ENCODE data around the gene ARHGAP28.

DNA sequence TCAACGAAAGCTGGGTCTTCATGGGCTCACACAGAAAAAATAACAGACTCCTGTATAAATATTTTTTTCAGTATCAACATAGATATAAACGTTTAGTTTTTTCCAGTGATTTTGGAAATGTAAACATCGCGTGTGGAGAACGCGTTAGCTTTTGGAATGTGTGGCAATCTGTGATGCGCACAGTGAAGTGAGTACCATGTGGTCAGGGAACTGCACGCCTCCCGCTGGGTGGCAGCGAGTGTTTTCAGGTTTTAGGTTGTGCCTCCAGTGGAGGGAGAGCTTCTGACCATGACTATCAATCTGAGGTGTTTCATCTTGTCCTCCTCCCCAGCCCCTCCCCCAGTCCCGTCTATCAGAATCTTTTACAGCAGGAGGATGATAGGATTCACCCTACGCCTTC lies 127.8 kb downstream of the ARHGAP28 start:
- TF ChIP-seq POLR2A (IDR thresholded peaks at IDR 0.05) (no peak), EP300 (IDR thresholded peaks at IDR 0.05) (no peak)
- TF ChIP-seq, protein P1, sequence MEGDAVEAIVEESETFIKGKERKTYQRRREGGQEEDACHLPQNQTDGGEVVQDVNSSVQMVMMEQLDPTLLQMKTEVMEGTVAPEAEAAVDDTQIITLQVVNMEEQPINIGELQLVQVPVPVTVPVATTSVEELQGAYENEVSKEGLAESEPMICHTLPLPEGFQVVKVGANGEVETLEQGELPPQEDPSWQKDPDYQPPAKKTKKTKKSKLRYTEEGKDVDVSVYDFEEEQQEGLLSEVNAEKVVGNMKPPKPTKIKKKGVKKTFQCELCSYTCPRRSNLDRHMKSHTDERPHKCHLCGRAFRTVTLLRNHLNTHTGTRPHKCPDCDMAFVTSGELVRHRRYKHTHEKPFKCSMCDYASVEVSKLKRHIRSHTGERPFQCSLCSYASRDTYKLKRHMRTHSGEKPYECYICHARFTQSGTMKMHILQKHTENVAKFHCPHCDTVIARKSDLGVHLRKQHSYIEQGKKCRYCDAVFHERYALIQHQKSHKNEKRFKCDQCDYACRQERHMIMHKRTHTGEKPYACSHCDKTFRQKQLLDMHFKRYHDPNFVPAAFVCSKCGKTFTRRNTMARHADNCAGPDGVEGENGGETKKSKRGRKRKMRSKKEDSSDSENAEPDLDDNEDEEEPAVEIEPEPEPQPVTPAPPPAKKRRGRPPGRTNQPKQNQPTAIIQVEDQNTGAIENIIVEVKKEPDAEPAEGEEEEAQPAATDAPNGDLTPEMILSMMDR (IDR thresholded peaks at IDR 0.05): no peak
